RKO (cell line): ENCODE results near the gene SP2.

Experiments used
- DNase-seq: peaks from one replicate; pipeline ENCODE4 v3.0.0-alpha.2; 2016; ENCODE audit warnings: low spot score

The SP2 gene

DNA sequence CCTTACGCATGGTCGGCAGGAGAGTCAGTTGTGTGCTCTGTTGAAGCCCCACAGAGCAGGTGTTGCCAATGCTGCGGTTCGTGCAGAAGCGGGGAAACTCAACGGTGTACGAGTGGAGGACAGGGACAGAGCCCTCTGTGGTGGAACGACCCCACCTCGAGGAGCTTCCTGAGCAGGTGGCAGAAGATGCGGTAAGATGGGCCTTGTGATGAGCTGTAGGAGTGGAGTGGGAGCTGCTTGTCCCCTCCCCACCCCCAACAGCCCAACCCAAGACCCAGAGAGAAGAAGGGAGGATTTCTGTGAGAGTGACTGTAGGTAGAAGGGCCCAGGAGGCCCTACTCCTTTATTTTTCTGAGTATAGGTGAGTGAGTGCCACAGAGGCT, 79.8 kb downstream of the SP2 start:
- DNase-seq: no peak

- DNase-seq: peak; percentile 37
Observed at GRCh38 chr17:47978324-47978723, 82.3 kb downstream of the SP2 start.
